Testis (tissue), 2 donors: ENCODE measurements around the gene USP17L20.
"Not testable (repeated sequence)": the region's sequence is repeated elsewhere in the genome, so short reads cannot be mapped to it uniquely, and the experiment has no call there.

ENCODE experiments used
- CTCF ChIP-seq, 3 experiments: fragments of 450-650 bp in 2 of 3; fragments of 200-600 bp in 1 of 3; sonication (generic) in 1 of 3; IDR thresholded peaks; one replicate each; pipeline ENCODE4 v1.5.1; 2016 to 2019; ENCODE audit warnings: antibody characterized with exemption in 3 of 3, mild to moderate bottlenecking in 2 of 3, moderate library complexity in 1 of 3
- POLR2A ChIP-seq: fragments of 450-650 bp; IDR thresholded peaks from one replicate; pipeline ENCODE4 v1.6.1; 2017; ENCODE audit warnings: antibody characterized with exemption, mild to moderate bottlenecking, moderate library complexity

DNA sequence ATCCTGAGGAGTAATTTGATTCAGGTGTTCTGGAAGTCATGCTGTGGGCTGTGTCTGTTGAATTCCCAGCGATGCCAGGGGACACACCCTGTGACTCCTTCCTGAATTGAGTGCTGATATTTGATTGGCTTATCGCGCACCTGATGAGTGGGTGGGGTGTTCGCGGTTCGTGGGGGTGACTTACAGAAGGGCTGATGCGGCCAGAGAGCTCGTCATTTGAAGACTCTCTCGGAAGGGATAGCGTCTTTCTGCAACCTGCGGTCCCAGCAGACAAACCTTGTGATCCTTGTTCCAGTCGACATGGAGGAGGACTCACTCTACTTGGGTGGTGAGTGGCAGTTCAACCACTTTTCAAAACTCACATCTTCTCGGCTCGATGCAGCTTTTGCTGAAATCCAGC is 33.3 kb upstream of the USP17L20 start, which contains the start of gene USP17L13:
- not testable (repeated sequence) for TF ChIP-seq POLR2A; CTCF (IDR thresholded peaks at IDR 0.05)
